ENCODE data around the gene CREB3L2. TPM values are rescaled to one million over a fixed set of nuclear protein-coding genes. Genes with fewer than 3 reads are reported as not detected.

The CREB3L2 gene
- total and polyA plus RNA-seq, 8 donors: 6.6 to 38.4 (median 32.2) TPM

GRCh38 chr7:137937202-137937560 lies 64.7 kb downstream of the CREB3L2 start:
- FAIRE-seq (no peak), DNase-seq (peak in 1 of 6 donors; percentile 28), ATAC-seq (peak in 3 of 4 donors; percentile 24 to 46 (median 31))
- peak overlapping the region in 1 of 4 donors; percentile 5 for H3K27ac ChIP-seq
- no peak overlapping the region for H3K4me3 ChIP-seq
- no peaks in the 10 kb centered on the region for H3K9me3 ChIP-seq
- H3K36me3 ChIP-seq: no peaks in the 10 kb centered on the region
- intact Hi-C loops (cut with DNase I): no loop called here
- TF ChIP-seq CTCF (IDR thresholded peaks at IDR 0.05): no peak
- peaks cover 11 to 42% (median 22%) of the 10 kb centered on the region in 3 donors for H3K4me1 ChIP-seq
- H3K27me3 ChIP-seq: no peaks in the 10 kb centered on the region

- Histone ChIP-seq H3K27me3 (no peaks in the 10 kb centered on the region), H3K9me3 (no peaks in the 10 kb centered on the region), H3K4me3 (no peak overlapping the region), H3K4me1 (peaks cover 14 to 47% (median 24%) of the 10 kb centered on the region in 3 donors), H3K36me3 (no peaks in the 10 kb centered on the region), H3K27ac (peak overlapping the region in 2 of 4 donors; percentile 5 to 7)
- intact Hi-C loops (cut with DNase I): no loop called here
- 49 to 56% methylated on average over 9 of the region's 9 CpGs for WGBS, 2 donors
- DNase-seq: no peak
- FAIRE-seq: no peak
- peak in 2 of 4 donors; percentile 12 to 24 for ATAC-seq
- TF ChIP-seq CTCF (IDR thresholded peaks at IDR 0.05): no peak
Measured at GRCh38 chr7:137936509-137937201, 65.2 kb downstream of the CREB3L2 start.

- no peak overlapping the region for H3K4me3 ChIP-seq
- no peaks in the 10 kb centered on the region for H3K36me3 ChIP-seq
- H3K9me3 ChIP-seq: no peaks in the 10 kb centered on the region
- H3K27ac ChIP-seq: peak overlapping the region in 1 of 4 donors; percentile 27
- H3K27me3 ChIP-seq: no peaks in the 10 kb centered on the region
- peak in 2 of 4 donors; percentile 24 to 34 for ATAC-seq
- DNase-seq: no peak
- no peak for TF ChIP-seq CTCF (IDR thresholded peaks at IDR 0.05)
- 82 to 85% methylated on average over 7 of the region's 7 CpGs for WGBS, 2 donors
- no peak for FAIRE-seq
- intact Hi-C loops (cut with DNase I): no loop called here
- H3K4me1 ChIP-seq: peaks cover 16 to 45% (median 24%) of the 10 kb centered on the region in 3 donors
Measured at GRCh38 chr7:137935884-137936508, 65.9 kb downstream of the CREB3L2 start.

GRCh38 chr7:137934941-137935883 lies 66.7 kb downstream of the CREB3L2 start:
- DNase-seq (no peak), ATAC-seq (no peak), FAIRE-seq (no peak)
- no peak overlapping the region for H3K4me3 ChIP-seq
- no peak for TF ChIP-seq CTCF (IDR thresholded peaks at IDR 0.05)
- 67 to 68% methylated on average over 8 of the region's 8 CpGs for WGBS, 2 donors
- H3K36me3 ChIP-seq: no peaks in the 10 kb centered on the region
- H3K9me3 ChIP-seq: no peaks in the 10 kb centered on the region
- peak overlapping the region in 2 of 4 donors; percentile 19 to 27 for H3K27ac ChIP-seq
- no peaks in the 10 kb centered on the region for H3K27me3 ChIP-seq
- intact Hi-C loops (cut with DNase I): no loop called here
- H3K4me1 ChIP-seq: peaks cover 16 to 43% (median 17%) of the 10 kb centered on the region in 3 donors
